ENCODE results near the gene ATAD3B.
A peak's percentile ranks its signal among the peaks of the same experiment; 100 is the strongest.
"Not testable (repeated sequence)": the region's sequence is repeated elsewhere in the genome, so short reads cannot be mapped to it uniquely, and the experiment has no call there.

ATAD3B gene

GRCh38 chr1:1482856-1483255 is 11.3 kb downstream of the ATAD3B start:
- ATAC-seq: no peak

DNA sequence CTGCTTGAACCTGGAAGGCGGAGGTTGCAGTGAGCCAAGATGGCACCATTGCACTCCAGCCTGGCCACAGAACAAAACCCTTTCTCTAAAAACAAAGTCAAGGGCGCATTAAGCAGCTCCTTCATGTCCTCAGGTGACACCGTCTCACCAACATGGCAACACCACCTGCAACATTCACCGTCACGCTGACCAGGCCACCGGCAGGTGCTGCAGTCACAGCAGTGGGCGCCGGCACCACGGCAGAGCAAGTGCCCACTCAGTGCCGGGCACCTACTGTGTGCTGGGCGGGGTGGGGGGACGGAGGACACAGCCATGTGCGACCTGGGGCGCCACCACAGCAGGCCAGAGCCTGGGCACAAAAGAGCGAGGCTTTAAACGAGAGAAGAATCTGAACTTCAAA is 12.1 kb downstream of the ATAD3B start:
- no peak for ATAC-seq

DNA sequence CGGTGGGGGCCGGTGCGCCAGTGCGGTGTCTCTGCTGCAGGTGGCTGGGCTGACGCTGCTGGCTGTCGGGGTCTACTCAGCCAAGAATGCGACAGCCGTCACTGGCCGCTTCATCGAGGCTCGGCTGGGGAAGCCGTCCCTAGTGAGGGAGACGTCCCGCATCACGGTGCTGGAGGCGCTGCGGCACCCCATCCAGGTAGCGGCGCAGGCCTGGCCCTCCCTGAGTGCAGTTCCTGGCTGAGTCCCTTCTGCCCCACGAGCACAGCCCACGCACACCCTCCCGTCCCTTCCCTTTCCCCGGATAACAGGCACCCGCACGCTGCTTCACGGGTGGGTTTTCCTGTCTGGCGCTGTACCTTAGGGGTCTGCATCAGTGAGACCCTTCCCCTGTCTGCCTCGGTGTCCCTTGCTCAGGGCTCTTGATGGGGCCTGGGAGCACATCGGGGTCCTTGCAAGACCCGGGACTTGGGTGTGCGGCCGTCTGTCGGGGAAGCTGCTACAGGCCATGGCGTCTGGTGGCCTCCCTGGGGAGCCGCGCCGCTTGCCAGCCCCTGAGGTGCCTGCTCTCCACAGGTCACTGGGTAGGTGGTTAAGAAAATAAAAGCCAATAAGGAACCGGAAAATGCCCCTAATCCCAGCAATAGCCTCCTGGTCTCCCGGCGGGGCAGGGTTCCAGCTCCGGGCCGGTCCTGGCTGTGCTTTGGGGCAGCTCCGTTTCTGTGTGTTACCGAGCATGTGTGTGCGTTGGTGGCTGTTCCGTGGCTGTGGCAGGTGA is 13.6 kb downstream of the ATAD3B start:
- ATAC-seq: not testable (repeated sequence)

DNA sequence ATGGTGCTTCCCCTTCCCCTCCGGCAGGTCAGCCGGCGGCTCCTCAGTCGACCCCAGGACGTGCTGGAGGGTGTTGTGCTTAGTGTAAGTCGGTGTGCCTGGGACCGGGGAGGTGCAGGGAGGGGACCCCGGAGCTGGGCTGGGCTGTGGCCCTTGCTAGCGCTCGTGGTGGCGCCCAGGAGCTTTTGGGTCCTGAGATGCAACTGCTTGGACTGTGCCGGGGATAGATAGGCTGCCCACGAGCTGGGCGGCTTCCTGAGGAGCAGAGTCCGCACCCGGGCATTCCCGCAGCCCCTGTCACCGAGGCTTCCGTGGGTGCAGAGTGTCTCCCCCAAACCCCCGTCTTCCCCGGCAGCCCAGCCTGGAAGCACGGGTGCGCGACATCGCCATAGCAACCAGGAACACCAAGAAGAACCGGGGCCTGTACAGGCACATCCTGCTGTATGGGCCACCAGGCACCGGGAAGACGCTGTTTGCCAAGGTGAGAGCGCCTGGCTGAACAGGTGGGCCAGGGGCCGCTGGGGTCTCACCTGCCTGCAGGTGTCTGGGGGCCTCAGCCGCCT is 14.3 kb downstream of the ATAD3B start:
- not testable (repeated sequence) for ATAC-seq

GRCh38 chr1:1487701-1488100 is 16.1 kb downstream of the ATAD3B start:
- no peak for ATAC-seq

- ATAC-seq: no peak
These were observed 17.7 kb downstream of the ATAD3B start for GRCh38 chr1:1489231-1489630.

- ATAC-seq: no peak
These were observed 18.3 kb downstream of the ATAD3B start for GRCh38 chr1:1489861-1490260.

GRCh38 chr1:1490633-1491230 is 19.2 kb downstream of the ATAD3B start:
- ATAC-seq: no peak

GRCh38 chr1:1491601-1492000 is 20.0 kb downstream of the ATAD3B start:
- no peak for ATAC-seq

GRCh38 chr1:1494311-1494710 is 22.7 kb downstream of the ATAD3B start:
- not testable (repeated sequence) for ATAC-seq

- ATAC-seq: not testable (repeated sequence)
These were observed 24.0 kb downstream of the ATAD3B start for GRCh38 chr1:1495461-1495975.

DNA sequence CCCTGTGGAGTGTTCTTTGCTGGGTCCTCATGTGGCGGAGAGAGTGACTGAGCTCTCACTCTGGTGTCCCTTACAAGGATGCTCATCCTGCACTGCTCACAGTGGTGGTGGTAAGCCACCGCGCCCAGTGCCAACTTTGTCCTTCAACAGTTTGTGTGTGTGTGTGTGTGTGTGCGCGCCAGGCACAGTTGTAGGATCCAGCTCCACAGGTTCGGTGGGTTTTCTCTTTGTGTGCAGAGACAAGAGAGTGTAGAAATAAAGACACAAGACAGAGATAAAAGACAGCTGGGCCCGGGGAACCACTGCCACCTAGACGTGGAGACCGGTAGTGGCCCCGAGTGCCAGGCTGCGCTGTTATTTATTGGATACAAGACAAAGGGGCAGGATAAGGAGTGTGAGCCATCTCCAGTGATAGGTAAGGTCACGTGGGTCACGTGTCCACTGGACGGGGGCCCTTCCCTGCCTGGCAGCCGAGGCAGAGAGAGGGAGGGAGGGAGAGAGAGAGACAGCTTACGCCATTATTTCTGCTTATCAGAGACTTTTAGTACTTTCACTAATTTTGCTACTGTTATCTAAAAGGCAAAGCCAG is 33.3 kb downstream of the ATAD3B start:
- peak; percentile 50 to 68 for ATAC-seq

GRCh38 chr1:1505366-1505798 is 33.8 kb downstream of the ATAD3B start:
- peak; percentile 61 to 67 for ATAC-seq

DNA sequence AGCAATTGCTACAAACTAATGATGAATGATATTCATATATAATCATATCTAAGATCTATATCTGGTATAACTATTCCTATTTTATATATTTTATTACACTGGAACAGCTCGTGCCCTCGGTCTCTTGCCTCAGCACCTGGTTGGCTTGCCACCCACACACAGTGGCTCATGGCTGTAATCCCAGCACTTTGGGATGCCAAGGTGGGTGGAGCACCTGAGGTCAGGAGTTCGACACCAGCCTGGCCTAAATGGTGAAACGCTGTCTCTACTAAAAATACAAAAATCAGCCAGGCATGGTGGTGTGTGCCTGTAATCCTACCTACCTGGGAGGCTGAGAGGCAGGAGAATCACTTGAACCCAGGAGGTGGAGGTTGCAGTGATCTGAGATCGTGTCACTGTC is 34.2 kb downstream of the ATAD3B start:
- not testable (repeated sequence) for ATAC-seq

- ATAC-seq: no peak
These were observed 35.7 kb downstream of the ATAD3B start for GRCh38 chr1:1507305-1507704.

DNA sequence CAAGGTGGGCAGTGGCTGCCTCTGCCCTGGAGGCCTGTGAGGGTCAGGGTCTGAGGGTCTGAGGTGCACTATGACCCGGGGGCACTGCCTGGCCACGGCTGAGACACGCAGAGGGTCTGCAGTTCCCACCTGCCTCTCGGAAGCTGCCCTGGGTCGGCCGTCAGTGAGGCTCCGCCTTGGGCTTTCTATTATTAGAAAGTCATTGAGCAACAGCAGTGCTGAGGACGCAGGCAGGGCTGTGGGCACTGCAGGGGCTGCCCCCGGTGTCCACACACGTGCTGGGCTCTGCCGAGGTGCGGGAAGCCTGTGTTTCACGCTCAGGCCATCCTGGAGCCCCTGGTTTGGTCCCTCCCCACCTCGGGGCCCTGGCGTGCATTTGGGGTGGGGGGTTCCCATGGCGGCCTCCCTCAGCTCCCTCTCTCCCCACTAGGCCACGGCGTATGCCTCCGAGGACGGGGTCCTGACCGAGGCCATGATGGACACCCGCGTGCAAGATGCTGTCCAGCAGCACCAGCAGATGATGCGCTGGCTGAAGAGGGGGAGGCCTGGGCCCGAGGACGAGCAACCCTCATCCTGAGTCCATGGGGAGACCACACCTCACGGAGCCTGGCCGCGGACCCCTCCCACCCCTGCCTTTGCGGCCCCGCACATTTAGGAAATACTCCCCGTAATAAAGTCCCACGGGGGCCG is 37.4 kb downstream of the ATAD3B start:
- ATAC-seq: not testable (repeated sequence)

DNA sequence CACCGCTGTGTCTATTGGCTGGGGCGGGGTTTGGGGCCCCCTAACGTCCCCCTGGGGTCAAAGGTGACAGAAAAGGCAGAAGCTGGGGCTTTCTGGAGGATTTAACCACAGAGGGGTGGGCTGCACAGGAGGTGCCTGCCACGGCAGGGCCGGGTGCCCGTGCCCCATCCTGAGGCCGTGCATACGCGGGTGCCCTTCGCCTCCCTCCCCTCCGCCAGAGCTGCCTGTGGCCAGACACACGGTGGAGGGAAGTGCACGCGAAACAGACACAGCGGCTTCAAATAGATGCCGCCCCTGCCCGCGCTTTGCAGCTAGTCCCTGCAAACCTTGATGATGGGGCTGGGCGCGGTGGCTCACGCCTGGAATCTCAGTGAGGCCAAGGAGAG is 37.9 kb downstream of the ATAD3B start:
- not testable (repeated sequence) for ATAC-seq

GRCh38 chr1:1510912-1511532 is 39.5 kb downstream of the ATAD3B start:
- ATAC-seq: no peak

DNA sequence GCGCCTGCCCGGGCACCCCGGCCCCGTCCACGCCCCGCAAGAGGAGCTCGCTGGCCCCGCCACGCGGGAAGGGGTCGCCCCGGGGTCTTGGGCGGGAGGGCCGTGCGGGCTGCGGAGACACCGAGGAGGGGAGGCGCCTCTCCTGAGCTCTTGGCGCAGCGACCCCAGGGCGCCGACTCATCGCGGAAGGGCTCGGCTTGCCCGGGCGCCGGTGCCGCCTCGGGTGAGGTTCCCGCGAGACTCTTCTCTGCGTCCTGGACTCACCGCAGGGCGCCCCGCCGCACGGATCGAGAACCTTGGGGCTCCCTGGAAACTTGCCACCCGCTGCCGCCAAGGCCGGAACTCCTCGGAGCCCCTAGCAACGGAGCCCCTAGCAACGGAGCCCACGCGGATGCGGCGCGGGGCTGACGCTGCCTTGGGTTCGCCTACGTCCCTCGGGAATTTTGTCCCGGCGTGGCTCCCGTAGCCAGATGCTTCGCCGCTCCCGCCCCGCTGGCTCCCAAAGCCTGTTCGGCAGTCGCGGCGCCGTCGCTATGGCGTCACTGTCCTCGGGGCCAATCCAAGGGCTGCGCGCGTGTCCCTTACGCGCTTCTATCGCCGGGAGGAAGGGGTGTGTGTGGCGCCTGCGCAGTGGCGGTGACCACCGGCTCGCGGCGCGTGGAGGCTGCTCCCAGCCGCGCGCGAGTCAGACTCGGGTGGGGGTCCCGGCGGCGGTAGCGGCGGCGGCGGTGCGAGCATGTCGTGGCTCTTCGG is 40.1 kb downstream of the ATAD3B start, which contains the start of gene ATAD3A:
ATAD3A (plus strand) TSS at position 630 of the 753 bp plus-strand sequence; CDS start at position 737, 107 bp downstream.
- ATAC-seq: peak; percentile 97

- ATAC-seq: peak; percentile 14 to 15
These were observed 40.9 kb downstream of the ATAD3B start for GRCh38 chr1:1512425-1512824.

DNA sequence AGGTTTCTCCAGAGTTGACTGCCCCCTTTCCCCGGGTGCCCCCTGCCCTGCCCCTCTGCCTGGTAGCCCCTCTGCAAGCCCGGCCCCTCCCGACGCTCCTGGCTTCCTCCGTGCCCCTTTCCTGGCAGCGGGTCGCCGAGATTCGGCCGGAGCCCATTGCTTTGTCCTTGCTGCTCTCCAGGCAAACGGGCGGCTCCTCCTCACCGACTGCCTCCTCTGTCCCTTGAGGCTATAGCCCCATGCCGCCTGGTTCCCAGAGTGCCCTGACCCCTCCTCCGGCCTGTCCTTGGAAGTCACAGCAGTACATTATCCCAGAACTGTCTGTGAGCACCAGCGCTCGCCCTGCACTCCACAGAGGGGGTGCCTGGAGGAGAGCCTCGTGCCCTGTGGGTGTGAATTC is 42.1 kb downstream of the ATAD3B start:
- not testable (repeated sequence) for ATAC-seq
